Sigmoid colon (tissue), 7 donors: ENCODE measurements around the gene PPP1R3D. TPM values are rescaled to one million over a fixed set of nuclear protein-coding genes. Genes with fewer than 3 reads are reported as not detected.

ENCODE experiments used
- DNase-seq: peaks from one replicate; pipeline ENCODE4 v3.0.0-alpha.2; 2019
- H3K27ac ChIP-seq, 4 donors: fragments of 200-600 bp; sonication (generic); one replicate each; pipeline ENCODE4 v1.5.1; 2016 to 2019; ENCODE audit warnings: mild to moderate bottlenecking in 1 of 4
- H3K27me3 ChIP-seq, 3 donors: fragments of 200-600 bp; sonication (generic); one replicate each; pipeline ENCODE4 v1.5.1; 2019; ENCODE audit warnings: mild to moderate bottlenecking in 1 of 3
- H3K36me3 ChIP-seq, 4 donors: fragments of 200-600 bp; sonication (generic); one replicate each; pipeline ENCODE4 v1.5.1; 2016 to 2019
- H3K4me1 ChIP-seq, 4 donors: fragments of 200-600 bp; sonication (generic); one replicate each; pipeline ENCODE4 v1.5.1; 2017 to 2019
- H3K4me3 ChIP-seq, 4 donors: fragments of 200-600 bp; sonication (generic); one replicate each; pipeline ENCODE4 v1.5.1; 2017 to 2019; ENCODE audit warnings: mild to moderate bottlenecking in 2 of 4, moderate library complexity in 1 of 4
- H3K9me3 ChIP-seq, 4 donors: fragments of 200-600 bp in 3 of 4; sonication (generic) in 3 of 4; one replicate each; pipeline versions ENCODE4 v1.5.1 to v1.6.1; 2013 to 2019
- EP300 ChIP-seq, 4 donors: sonication (generic); formaldehyde crosslinking; IDR thresholded peaks; one replicate each; pipeline ENCODE4 v1.6.1; 2017; ENCODE audit warnings: antibody characterized with exemption in 4 of 4
- POLR2A ChIP-seq, 2 donors: fragments of 450-650 bp; IDR thresholded peaks; one replicate each; pipeline ENCODE4 v1.6.1; 2016; ENCODE audit warnings: antibody characterized with exemption in 2 of 2, mild to moderate bottlenecking in 2 of 2, moderate library complexity in 2 of 2
- POLR2AphosphoS5 ChIP-seq, 4 donors: sonication (generic); formaldehyde crosslinking; IDR thresholded peaks; one replicate each; pipeline ENCODE4 v1.6.1; 2017; ENCODE audit warnings: antibody characterized with exemption in 4 of 4
- WGBS, 2 donors: extraction: QIAGEN DNeasy Blood & Tissue Kit; methylation state at CpG; one replicate each; pipeline ENCODE4 v1.1.7; 2013; 5-methylcytosine and 5-hydroxymethylcytosine counted together
- intact Hi-C: fragments of 100-400 bp; cut with DNase I; formaldehyde crosslinking; loops from one replicate; pipeline ENCODE4 v1.15.1; 2023
- polyA plus RNA-seq, 3 donors: library from polyadenylated mRNA; stranded (reverse); fragments of 200-250 nt; gene quantifications; one replicate each; pipeline ENCODE4 v1.2.3, GENCODE V29; 2013
- total RNA-seq, 4 donors: library from RNA; depleted of rRNA; stranded (reverse); fragments of >200 nt; gene quantifications; one replicate each; pipeline ENCODE4 v1.1.0, GENCODE V29; 2016
- TF ChIP-seq, protein P1 (sequence below), 4 experiments: fragments of 450-650 bp in 3 of 4; fragments of 200-600 bp in 1 of 4; IDR thresholded peaks; one replicate each; pipeline ENCODE4 v1.5.1; 2016 to 2019; ENCODE audit warnings: antibody characterized with exemption in 4 of 4, mild to moderate bottlenecking in 3 of 4, moderate library complexity in 2 of 4
- donor health status: healthy with polysubstance abuse.
- donor health status: Bipolar disorder and iron deficiency.
- donor health status: healthy.

PPP1R3D gene
- total and polyA plus RNA-seq, 7 donors, result 2.4 to 9.5 (median 5.3) TPM

DNA sequence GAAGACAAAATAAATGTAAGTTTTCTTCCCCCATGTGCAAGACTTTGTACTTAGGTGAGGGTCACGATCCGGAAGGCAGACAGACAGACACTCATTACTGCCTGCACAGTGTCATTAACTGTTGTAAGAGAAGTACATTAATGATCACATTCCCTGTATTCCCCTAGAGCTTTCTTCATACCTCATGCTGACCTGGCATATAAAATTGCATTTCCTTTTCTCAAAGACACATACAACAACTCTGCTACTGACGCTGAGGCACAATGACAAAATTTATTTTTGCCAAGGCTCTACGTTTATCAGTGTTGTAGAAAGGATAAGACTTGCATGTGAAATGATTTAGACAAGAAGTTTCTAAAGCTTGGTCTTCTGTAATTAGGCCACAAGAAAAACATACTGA, 3.7 kb downstream of the PPP1R3D start:
- Histone ChIP-seq H3K27ac (no peak overlapping the region), H3K36me3 (no peaks in the 10 kb centered on the region), H3K4me1 (peaks cover 0 to 49% (median 43%) of the 10 kb centered on the region in 4 donors), H3K4me3 (no peak overlapping the region), H3K9me3 (no peaks in the 10 kb centered on the region), H3K27me3 (no peaks in the 10 kb centered on the region)
- TF ChIP-seq EP300 (IDR thresholded peaks at IDR 0.05) (no peak), POLR2A (IDR thresholded peaks at IDR 0.05) (no peak), POLR2AphosphoS5 (IDR thresholded peaks at IDR 0.05) (no peak)
- TF ChIP-seq, protein P1, sequence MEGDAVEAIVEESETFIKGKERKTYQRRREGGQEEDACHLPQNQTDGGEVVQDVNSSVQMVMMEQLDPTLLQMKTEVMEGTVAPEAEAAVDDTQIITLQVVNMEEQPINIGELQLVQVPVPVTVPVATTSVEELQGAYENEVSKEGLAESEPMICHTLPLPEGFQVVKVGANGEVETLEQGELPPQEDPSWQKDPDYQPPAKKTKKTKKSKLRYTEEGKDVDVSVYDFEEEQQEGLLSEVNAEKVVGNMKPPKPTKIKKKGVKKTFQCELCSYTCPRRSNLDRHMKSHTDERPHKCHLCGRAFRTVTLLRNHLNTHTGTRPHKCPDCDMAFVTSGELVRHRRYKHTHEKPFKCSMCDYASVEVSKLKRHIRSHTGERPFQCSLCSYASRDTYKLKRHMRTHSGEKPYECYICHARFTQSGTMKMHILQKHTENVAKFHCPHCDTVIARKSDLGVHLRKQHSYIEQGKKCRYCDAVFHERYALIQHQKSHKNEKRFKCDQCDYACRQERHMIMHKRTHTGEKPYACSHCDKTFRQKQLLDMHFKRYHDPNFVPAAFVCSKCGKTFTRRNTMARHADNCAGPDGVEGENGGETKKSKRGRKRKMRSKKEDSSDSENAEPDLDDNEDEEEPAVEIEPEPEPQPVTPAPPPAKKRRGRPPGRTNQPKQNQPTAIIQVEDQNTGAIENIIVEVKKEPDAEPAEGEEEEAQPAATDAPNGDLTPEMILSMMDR (IDR thresholded peaks at IDR 0.05), result no peak
- intact Hi-C loops, result no loop called here
- WGBS, 2 donors, result 77 to 83% methylated on average over 4 of the region's 4 CpGs
- no peak for DNase-seq

DNA sequence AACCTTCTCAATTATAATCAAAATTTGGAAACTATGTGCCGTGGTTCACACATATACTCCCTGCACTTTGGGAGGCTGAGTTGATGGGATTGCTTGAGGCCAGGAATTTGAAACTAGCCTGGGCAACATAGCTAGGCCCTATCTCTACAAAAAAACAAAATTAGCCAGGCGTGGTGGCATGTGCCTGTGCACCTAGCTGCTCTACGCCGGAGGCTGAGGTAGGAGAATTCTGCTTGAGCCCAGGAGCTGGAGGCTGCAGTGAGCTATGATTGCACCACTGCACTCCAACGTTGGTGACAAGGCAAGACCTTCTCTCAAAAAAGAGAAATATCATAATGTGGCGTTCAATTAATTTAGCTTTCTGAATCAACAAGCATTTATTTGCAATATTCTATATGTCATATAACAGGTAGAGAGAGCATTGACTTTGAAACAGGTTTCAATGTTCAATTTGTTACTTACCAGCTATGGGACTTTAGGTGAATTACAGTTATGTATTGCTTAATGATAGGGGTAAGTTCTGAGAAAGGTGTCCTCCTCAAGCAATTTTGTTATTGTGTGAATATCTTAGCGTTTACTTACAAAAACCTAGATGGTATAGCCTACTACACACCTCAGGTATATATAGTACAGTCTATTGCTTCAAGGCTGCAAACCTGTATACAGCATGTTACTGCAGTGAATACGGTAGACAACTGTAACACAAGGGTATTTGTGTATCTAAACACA, 4.5 kb downstream of the PPP1R3D start:
- Histone ChIP-seq H3K4me1 (peaks cover 0 to 43% (median 39%) of the 10 kb centered on the region in 4 donors), H3K4me3 (no peak overlapping the region), H3K27me3 (no peaks in the 10 kb centered on the region), H3K36me3 (no peaks in the 10 kb centered on the region), H3K27ac (no peak overlapping the region), H3K9me3 (no peaks in the 10 kb centered on the region)
- intact Hi-C loops, result no loop called here
- 90 to 92% methylated on average over 8 of the region's 8 CpGs for WGBS, 2 donors
- DNase-seq, result no peak
- no peak for TF ChIP-seq POLR2A (IDR thresholded peaks at IDR 0.05)
- TF ChIP-seq EP300 (IDR thresholded peaks at IDR 0.05), result no peak
- TF ChIP-seq, protein P1 (IDR thresholded peaks at IDR 0.05), result no peak
- no peak for TF ChIP-seq POLR2AphosphoS5 (IDR thresholded peaks at IDR 0.05)

GRCh38 chr20:59933849-59934585, 6.1 kb downstream of the PPP1R3D start:
- WGBS, 2 donors, result 6 to 8% methylated on average over 59 of the region's 59 CpGs

DNA sequence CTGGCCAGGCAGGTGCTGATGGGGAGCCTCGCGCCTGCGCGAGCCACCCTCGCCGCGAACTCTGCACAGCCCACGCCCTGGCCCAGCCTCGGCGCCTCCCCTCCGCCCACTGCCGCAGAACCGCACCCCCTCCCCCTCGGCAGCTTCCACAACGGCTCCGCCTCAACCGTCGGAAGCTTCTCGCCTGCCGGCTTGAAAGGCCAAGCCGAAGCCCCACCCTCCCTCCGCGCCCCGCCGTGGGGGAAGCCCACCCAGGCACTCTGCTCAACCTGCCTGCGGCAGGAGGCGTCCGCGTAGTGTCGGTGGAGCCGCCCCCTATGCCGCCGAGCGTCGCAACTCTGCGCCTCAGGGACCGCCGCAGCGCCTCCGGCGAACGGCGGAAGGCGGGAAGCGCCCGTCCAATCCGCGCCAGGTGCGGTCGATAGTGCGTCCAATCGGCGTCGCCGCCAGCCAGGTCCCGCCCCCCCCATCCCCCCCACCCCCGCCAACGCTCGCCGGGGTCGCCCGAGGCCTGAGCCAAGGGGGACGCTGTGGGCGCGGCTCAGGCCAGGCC, 6.7 kb downstream of the PPP1R3D start, which contains the start of gene SYCP2:
Gene SYCP2 (minus strand): TSS at position 342 of the 553 bp plus-strand sequence. CDS start 11,224 bp downstream, outside the sequence.
- H3K4me3 ChIP-seq, result peak within 1 kb of the TSS; percentile 53 to 82 (median 65)
- no peaks in the 10 kb centered on the region for H3K36me3 ChIP-seq
- intact Hi-C loops, result no loop called here
- peak; percentile 75 for DNase-seq
- no peaks in the 10 kb centered on the region for H3K9me3 ChIP-seq
- peaks cover 0 to 32% (median 27%) of the 10 kb centered on the region in 4 donors for H3K4me1 ChIP-seq
- H3K27me3 ChIP-seq, result no peaks in the 10 kb centered on the region
- 37 to 41% methylated on average over 65 of the region's 65 CpGs for WGBS, 2 donors
- peak within 1 kb of the TSS; percentile 73 to 85 (median 82) for H3K27ac ChIP-seq
- no peak for TF ChIP-seq POLR2A (IDR thresholded peaks at IDR 0.05)
- TF ChIP-seq EP300 (IDR thresholded peaks at IDR 0.05), result no peak
- TF ChIP-seq, protein P1 (IDR thresholded peaks at IDR 0.05), result no peak

More at GRCh38 chr20:59933849-59934585, 6.1 kb downstream of the PPP1R3D start:
- peak overlapping the region; percentile 73 to 85 (median 82) for H3K27ac ChIP-seq
- no peaks in the 10 kb centered on the region for H3K9me3 ChIP-seq
- intact Hi-C loops, result no loop called here
- no peaks in the 10 kb centered on the region for H3K36me3 ChIP-seq
- TF ChIP-seq, protein P1 (IDR thresholded peaks at IDR 0.05), result peak; percentile 73 to 98 (median 88)
- no peak for TF ChIP-seq POLR2A (IDR thresholded peaks at IDR 0.05)
- peak; percentile 90 for DNase-seq
- peak overlapping the region; percentile 53 to 82 (median 65) for H3K4me3 ChIP-seq
- H3K27me3 ChIP-seq, result no peaks in the 10 kb centered on the region
- peaks cover 0 to 38% (median 34%) of the 10 kb centered on the region in 4 donors for H3K4me1 ChIP-seq
